HG02571 (cell line): ENCODE results near the gene NGEF.
"Not testable (repeated sequence)": the region's sequence is repeated elsewhere in the genome, so short reads cannot be mapped to it uniquely, and the experiment has no call there.

Experiments
- ATAC-seq: cut with Tn5 transposase; IDR thresholded peaks from one replicate; pipeline ENCODE4 v1.9.1; 2021; ENCODE audit warnings: mild to moderate bottlenecking, moderate library complexity; ENCODE audit not compliant: unreplicated experiment

The NGEF gene

DNA sequence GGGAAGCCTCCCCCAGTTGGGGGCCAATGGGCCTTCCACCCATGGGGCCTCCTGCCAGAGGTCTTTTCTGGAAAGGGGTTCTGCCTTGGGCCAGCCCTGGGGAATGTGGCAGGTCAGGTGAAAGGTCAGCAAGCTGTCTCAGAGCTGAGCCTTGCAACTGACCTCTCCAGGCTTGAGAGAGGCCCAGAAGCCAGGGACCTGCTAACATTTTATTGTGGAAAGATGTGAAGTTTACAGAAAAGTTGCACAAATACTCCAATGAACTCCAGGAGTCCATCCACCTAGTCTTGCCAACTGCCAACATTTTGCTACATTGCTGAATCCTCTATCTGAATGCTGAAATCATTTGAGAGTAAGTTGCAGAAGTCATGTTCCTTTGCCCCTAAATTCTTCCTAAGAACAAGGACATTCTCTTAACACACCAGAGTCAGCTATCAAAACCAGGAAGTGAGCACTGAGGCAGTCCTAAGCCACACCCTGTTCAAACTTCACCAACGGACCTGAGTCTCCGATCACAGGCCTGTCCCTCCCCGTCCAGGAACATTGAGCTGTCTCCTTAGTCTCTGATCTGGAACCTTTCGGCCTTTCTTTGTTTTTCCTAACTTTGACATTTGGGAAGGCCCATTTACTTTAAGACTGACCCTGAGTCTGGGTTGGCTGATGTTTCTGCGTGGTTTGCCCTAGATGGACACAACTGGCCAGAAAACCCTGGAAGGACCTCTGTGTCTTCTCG is 139.0 kb downstream of the NGEF start:
- no peak for ATAC-seq

DNA sequence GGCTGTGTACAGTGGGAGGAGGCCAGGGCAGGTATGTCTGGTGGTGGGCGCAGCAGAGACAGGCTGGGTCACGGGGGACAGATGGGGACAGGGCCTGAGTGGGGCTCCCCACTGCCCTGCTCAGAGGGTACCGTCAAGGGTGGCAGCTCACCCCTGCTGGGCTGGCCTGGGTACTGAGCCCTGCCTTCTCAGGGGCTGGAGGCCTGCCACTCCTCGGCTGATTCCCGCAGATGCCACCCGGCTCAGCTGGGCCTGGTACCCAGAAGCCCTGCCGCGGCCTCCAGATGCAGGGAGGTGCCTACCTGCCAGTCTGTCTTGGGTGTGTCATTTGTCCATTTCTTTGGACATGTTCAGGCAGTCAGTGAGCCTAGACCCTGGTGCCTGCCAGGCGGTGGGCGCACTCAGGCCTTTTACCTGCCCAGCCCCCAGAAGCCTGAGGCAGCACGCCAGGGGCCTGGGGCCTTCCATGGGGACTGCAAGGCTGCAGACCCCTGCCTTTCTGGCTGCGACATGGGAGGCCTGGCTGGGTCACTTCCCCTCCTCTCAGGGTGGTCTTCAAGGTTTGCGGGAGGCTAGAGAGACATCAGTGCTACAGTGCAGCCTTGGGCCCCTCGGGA is 139.7 kb downstream of the NGEF start:
- ATAC-seq: no peak

DNA sequence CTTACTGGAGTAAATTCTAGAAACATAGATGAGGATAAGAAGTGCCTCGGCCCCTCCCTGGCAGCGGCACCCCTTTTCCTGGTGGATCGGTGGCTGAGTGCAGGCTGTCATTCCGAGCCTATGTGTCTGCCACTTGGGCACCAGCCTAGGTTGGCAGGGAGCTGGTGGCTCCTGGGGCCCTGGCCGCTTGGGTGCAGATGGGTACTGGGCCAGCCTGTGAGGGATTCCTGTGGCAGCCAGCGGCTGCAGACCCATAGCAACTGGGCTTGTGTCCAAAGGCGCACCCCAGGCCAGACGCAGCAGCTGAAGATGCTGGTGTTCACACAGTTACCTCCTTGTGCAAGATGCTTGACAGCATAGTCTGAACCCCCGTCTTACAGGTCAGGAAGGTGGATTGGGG is 140.2 kb downstream of the NGEF start:
- ATAC-seq: no peak

DNA sequence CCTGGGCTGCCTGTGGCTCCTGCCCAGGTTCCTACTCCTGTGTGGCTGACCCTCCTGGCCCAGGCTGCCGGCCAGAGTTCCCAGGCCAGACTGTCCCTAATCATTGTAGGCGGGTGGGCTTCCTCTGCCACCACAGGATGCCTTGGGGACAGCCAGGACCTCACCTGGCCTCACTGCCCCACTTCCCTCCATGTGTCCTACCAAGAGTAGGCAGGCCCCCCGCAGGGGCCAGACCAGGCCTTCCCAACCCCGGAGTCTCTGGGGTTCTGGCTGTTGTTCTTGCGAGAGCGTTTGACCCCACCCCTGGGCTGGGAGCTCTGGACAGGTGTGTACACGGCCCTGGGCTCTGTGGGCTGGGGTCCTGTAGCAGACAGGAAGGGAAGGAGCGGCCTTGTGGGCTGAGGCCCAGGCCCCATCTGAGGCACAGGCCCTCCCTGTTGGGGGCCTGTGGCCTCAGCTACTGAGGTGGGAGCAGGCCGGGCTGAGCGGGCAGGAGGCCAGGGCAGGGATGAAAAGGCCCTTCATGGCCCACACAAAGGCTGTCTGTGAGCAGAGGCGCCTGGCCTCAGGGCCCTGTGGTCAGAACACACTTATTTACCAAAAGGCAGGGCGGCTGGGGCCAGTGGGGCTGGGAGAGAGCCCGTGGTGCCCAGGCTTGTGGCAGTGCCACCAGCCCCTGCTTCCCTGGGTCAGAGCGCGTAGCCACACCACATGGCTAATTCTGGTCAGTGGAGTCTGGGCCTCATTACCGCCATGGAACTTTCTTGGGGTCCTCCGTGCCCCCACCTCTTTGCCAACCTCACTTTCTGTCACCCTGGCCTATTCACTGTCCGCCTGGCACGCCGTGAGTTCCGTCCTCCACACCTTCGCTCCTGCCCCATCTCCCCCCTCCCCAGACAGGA is 141.0 kb downstream of the NGEF start:
- ATAC-seq: no peak

DNA sequence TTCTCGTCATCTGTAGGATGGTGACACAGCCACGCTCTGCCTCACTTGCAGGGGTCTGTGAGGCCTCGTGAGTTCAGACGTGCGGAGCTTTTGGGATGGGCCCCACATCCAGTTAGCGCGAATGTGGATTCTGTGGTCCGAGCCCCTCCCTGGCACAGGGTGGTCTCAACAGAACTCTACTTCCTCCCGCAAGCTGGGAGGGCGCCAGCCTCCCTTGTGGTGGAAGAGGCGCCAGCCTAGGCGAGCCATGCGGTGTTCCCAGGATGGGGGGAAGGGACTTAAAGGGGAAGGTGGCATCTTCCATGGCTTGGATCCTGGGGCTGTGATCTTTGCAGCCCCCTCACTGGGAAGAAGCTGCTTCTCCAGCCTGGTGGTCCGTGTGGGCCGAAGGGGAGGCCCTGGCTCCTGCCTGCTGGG is 141.6 kb downstream of the NGEF start:
- ATAC-seq: no peak

DNA sequence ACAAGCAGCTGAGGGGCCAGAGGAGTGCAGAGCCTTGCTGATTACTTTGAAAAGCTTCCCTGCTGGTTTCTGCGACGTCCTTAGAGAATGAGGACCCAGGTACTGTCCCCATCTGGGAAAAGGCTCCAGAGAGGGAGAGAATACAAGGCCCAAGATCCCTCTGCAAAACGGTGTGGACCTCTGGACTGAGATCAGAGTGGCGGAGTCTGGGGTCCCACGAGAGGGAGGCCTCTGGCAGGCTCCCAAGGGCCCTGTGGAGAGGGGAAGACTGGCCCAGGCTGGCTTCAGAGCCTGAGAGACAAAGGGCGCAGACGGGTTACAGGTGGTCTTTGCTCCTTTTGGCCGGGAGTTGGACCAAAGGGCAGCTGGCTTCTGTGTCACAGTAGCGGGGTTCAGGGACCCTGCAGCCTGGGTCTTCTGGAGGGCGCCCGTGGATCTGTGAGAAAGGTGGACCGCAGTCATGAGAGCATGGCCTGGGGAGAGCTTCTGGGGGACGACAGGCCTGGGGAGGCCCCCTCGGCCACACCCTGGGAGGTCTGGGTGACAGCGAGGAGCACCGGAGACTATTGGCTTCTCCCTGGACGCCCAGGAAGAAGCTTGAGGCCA is 142.2 kb downstream of the NGEF start:
- no peak for ATAC-seq

DNA sequence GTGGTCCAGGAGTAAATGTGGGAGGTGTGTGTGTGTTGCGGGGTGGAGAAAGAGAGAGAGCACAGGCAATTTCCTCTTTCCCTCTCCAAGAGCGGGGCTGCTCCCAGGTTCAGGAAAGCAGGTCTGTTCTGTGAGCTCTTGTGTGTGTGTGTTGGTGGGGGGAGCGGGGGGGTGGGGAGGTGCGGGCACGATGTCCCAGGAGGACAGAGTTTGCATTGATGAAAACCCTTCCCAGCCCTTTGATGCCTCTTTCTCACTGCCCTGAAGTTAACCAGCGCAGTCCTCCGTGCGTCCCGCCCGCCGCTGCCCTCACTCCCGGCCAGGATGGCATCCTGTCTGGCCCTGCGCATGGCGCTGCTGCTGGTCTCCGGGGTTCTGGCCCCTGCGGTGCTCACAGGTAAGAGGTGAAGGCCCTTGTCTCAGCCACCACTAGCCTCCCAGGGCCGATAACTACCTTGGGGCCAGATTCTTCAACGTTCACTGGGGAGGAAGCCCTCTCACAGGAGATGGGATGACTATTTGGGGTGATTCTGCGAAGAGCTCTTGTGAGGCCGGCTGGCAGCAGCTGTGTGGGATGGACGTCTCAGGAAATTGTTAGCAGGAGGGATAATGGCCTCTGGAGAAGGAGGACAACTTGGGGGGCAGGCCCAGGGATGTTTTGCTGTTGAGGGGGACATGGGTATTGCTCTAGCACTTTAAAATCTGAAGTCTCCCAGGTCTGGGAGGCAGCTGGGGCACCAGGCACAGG is 142.9 kb downstream of the NGEF start, which contains the start of gene SNORC:
Gene SNORC (plus strand): TSS at position 247 of the 748 bp plus-strand sequence. CDS start 78 bp downstream, at position 325.
- no peak for ATAC-seq

DNA sequence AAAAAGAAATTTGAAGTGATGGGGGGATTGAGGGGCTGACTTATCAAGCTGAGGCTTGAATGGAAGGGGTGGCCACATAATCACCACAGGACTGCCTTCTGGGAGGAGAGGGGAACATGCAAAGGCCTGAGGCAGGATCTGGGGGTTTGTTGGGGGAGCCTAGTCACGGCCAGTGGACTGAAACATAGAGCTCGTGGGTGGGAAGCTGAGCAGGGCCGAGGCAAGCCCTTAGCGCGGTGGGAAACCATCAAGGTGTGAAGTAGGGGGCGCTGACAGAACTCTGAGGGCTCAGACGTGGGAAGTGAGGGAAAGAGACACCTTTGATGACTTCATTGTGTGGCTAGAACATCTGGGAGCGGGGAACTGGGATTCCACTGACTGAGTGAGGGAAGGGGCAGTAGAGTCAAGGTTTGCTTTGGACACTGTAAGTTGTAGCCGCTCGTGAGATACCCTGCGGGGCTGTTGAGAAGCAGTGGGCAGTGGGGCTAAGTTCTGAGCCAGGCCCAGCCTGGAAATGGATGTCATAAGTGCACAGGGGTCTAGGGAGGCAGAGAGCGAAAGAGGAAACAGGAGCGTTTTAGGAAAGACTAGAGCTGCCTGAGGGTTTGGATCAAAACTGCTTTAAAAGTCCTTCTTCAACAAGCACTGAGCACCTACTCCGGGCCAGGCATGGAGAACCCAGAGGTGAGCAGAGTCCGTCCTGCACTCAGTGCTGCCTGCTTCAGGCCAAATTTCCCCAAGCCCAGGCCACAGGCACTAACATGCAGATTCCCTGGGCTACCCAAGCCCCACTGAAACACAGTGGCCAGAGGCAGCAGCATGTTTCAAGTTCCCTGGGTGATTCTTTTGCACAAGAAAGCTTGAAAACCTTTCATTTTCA is 143.7 kb downstream of the NGEF start:
- no peak for ATAC-seq

DNA sequence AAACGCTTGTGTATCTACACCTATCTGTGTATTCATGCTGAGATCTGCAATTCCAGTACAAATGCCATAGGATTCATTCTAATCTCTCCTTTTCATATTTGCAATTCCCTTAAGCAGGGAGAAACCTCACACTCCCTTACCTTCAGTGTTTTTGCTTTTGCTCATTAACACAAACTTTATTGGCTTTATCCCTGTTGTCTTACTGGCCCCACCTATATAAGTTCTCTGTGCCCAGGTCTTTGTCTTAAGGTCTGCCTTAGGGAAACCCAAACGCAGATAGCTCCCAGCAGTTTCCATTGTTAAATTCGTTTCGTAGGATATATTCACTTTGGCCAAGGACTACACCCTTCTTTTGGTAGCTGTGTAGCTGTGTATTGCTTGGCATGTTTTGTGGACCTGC is 147.0 kb downstream of the NGEF start:
- ATAC-seq: no peak

DNA sequence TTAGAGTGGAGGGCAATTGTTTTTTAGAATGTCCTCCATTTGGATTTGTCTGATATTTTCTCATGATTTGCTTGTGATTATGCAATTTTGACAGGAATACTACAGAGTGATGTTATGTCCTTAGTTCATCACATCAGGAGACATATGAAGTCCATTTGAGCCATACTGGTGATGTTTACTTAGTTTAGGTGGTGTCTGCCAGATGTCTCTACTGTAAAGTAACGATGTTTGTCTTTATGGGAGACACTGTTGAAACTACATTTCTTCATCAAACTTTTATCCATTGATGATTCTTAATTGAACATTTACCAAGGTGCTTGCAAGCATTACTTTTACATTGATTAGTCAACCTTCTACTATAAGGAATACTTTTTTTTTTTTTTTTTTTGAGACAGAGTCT is 147.9 kb downstream of the NGEF start:
- ATAC-seq: no peak

DNA sequence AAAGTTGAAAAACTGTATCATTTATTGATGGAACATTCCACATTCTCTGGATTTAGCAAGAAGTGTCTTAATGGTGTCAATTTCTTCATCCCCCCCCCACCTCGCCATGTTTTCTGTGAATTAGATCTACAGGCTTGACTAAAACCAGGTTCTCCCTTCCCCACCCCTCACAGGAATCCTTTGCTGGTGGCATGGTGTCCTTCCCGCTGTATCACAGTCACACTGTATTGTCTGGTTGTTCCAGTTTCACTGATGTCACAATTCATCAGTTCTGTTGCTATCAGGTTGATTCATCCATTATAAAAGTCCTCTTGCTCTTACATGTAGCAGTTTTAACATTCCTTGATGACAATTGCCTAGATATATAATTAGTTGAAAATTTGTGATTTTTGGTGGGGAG is 149.1 kb downstream of the NGEF start:
- ATAC-seq: no peak

DNA sequence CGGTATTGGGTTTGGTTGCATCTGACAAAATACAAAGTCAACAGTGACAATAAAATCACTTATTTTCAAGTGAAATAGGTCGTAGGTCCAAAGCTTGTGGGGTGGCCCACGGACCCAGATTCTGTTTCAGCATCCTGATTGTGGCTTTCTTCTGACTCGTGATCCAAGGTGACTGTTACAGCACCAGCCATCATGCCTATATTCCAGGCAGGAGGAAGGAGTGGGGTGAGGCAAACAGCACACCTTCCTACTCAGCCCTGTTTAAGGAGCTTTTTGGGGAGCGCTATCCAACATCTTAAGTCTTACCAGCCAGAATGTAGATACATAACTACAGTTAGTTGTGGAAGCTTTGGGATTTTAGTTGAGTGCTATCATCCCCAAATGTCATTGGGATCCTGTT is 151.7 kb downstream of the NGEF start:
- ATAC-seq: no peak

DNA sequence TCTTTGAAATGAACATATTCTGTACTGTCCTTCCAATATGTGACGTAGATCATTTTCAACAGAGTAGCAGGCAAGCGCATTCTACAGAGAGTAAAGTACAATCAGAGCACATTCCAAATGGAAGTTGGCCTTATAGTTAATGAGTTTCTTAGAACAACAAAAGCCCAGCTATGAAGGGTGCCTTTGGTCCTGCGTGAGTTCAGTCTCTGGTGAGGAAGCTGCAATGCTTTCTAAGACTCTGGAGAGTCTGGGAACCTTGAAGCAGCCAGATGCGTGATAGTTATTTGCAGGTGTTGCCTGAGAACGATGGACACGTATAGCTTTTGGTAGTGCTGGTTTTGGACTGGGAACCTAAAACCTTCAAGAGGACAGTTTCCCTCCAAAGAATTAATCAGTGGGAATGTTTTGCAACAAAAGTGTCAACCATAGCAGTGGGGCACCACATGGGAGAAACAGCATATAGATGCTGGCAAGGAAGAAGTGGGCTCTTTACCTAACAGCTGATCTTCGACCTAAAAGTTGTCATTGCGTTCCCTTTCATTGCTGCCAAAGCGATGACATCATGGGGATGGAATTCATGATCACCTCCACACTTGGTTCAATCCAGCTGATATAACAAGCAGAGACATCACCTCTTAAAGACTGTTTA is 152.3 kb downstream of the NGEF start:
- no peak for ATAC-seq

DNA sequence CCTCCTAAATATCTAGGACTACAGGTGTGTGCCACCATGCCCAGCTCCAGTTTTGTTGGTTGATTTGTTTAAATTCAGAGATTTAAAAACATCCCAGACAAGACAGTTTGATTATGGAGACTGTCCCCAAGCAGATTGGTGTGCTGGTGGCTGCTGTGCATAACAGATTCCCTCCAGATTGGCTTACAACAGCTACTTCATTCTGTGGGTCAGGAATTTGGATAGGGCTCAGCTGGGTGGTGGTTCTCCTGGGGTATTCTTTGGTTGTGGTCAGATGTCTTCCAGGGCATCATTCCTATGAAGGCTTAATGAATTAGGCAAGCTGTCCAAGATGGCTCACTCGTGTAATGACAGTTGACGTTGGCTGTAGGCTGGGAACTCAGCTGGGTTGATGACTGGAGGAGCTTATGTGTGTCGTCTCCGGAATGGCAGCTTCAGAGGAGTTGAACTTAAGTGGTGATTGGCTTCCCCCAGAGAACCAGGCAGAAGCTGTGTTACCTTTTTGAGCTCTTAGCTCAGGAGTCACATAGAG is 153.6 kb downstream of the NGEF start:
- no peak for ATAC-seq

DNA sequence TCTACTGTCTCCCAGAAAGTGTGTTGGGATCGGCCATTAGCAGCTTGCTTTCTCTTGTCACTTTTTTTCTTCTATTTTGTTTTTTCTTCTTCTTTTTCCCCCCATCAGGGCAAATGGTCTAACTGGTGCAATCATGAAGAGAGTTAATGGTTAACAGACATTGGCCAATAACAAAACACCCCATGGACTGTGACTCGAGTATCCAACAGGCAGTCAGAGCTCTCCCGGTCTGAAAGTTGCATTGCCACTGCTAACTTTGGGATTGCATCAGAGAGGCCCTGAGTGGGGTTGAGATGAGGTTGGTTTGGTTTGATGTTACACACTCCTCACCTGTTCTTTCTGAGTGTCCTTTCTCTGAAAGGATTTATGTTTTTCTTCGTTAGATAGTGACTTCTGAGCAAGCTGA is 155.9 kb downstream of the NGEF start:
- no peak for ATAC-seq

DNA sequence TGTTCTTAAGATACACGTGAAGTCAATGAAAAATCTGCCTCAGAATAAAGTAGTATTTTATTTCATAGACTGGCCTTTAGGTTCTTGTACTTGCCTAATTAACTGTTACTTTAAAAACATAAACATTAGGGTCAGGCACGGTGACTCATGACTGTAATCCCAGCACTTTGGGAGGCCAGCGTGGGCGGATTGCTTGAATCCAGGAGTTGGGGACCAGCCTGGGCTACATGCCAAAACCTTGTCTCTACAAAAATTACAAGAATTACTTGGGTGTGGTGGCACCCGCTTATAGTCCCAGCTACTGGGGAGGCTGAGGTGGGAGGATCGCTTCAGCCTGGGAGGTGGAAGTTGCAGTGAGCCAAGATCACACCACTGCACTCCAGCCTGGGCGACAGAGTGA is 159.0 kb downstream of the NGEF start:
- no peak for ATAC-seq

DNA sequence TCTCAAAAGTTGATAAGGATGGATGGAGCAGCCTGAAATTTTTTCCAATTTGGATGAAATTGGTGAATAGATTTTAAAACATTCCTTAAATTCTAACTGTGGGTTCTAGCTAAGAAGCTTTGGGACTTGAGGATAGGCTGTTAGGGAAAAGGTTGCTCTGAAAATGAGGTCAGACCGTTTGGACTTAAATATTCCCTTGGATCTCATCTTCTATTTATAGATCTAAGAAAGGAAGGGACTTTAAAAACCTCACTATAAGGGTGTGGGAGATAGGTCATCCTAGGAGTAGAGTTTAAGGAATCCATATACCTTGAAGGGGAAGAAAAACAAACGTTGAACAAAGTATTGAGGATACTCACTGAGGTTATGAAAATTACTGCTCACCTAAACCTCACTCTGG is 160.4 kb downstream of the NGEF start:
- no peak for ATAC-seq

DNA sequence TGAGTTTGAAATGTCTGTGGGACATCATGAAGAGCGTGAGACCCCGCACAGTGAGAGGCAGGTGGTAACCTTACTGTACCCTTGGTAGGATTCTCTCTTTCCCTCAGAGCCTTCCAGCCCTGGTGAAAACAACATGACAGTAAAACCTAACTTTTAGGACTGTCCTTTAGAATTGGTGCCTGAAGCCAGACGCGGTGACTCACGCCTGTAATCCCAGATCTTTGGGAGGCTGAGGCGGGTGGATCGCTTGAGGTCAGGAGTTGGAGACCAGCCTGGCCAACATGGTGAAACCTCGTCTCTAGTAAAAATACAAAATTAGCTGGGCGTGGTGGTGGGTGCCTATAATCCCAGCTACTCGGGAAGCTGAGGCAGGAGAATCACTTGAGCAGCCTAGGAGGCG is 161.0 kb downstream of the NGEF start:
- ATAC-seq: not testable (repeated sequence)

DNA sequence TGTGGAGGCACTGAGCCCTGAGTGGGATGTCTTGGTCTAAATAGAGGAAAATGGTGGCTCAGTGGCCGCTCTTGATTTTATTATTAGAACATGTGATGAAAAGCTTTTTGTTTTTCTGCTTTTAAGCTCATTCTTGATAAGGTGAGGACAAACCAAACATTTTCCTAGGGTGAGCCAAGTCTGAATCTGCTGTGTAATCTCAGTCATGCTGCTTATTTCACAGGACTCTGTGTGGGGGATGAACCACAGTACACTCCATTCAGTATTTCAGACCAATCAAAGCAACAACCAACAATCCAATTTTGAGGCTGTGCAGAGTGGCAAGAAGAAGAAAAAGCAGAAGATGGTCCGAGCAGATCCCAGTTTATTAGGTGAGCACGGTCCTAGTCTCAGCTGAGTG is 163.0 kb downstream of the NGEF start:
- no peak for ATAC-seq
